Activated B cell treated with CpG ODN at 0.5 μM for 24 hours (primary cell): ENCODE measurements around the gene PROC. TPM values are rescaled to one million over a fixed set of nuclear protein-coding genes. Genes with fewer than 3 reads are reported as not detected.
A peak's percentile ranks its signal among the peaks of the same experiment; 100 is the strongest.

Experiments used
- ATAC-seq: fragments of 200-7000 bp; cut with Tn5 transposase; one replicate; pipeline ENCODE4 v1.10.0; 2021; ENCODE audit warnings: low read depth, mild to moderate bottlenecking, moderate library complexity
- CTCF ChIA-PET: fragments of 350-600 bp; sonication (Branson Sonifier 250); formaldehyde crosslinking; loops from one replicate; lab custom pipeline; 2021; ENCODE audit warnings: antibody characterized with exemption; lab: Charles Lee
- POLR2A ChIA-PET: fragments of 350-600 bp; sonication (Branson Sonifier 250); formaldehyde crosslinking; loops from one replicate; lab custom pipeline; 2021; ENCODE audit warnings: antibody characterized with exemption; lab: Charles Lee
- DNase-seq: peaks from one replicate; pipeline ENCODE4 v3.0.0; 2022
- H3K27ac Mint-ChIP-seq: one replicate; pipeline ENCODE4 v1.8.0; 2020; ENCODE audit warnings: mixed read lengths
- H3K27me3 Mint-ChIP-seq: one replicate; pipeline ENCODE4 v1.8.0; 2021; ENCODE audit warnings: mixed read lengths
- H3K36me3 Mint-ChIP-seq: one replicate; pipeline ENCODE4 v1.8.0; 2021; ENCODE audit warnings: low read depth, mixed read lengths
- H3K4me1 Mint-ChIP-seq: one replicate; pipeline ENCODE4 v1.8.0; 2021; ENCODE audit warnings: mixed read lengths
- H3K4me3 Mint-ChIP-seq: one replicate; pipeline ENCODE4 v1.8.0; 2020; ENCODE audit warnings: mild to moderate bottlenecking, mixed read lengths
- H3K9me3 Mint-ChIP-seq: one replicate; pipeline ENCODE4 v1.8.0; 2020; ENCODE audit warnings: mixed read lengths
- CTCF ChIP-seq: fragments of 200-600 bp; IDR thresholded peaks from one replicate; pipeline ENCODE4 v1.8.0; 2022; ENCODE audit warnings: antibody characterized with exemption, mild to moderate bottlenecking
- intact Hi-C: fragments of 100-400 bp; cut with micrococcal nuclease; formaldehyde crosslinking; loops from one replicate; pipeline ENCODE4 v1.15.1; 2024
- total RNA-seq: library from RNA; stranded (reverse); gene quantifications from 2 replicates; pipeline ENCODE4 v1.2.3, GENCODE V29; 2022

The PROC gene
- total RNA-seq, 1 donor from 2014 or later, result not detected

GRCh38 chr2:127423880-127424279 is 5.7 kb downstream of the PROC start:
- Mint-ChIP-seq H3K27ac (no peak overlapping the region), H3K4me1 (peaks cover 16% of the 10 kb centered on the region), H3K4me3 (peak overlapping the region; percentile 73), H3K9me3 (no peaks in the 10 kb centered on the region), H3K36me3 (no peaks in the 10 kb centered on the region), H3K27me3 (peaks cover 1% of the 10 kb centered on the region)
- intact Hi-C loops, result loop anchor here (1.0 to 2.0 kb wide), 2 partner anchors 15 to 37 kb away; partner anchors contain the start of gene MAP3K2
- no peak for DNase-seq
- no peak for TF ChIP-seq CTCF
- ATAC-seq, result no peak
- CTCF ChIA-PET, result interaction anchor here (2.7 kb wide), 1 partner anchor 55 kb away, joined by 10 read pairs; no protein-coding TSS in a partner anchor
- POLR2A ChIA-PET, result no interaction called here

GRCh38 chr2:127424598-127425520 is 6.6 kb downstream of the PROC start:
- H3K4me1 Mint-ChIP-seq, result peaks cover 16% of the 10 kb centered on the region
- CTCF ChIA-PET, result interaction anchor here (2.7 kb wide), 1 partner anchor 54 kb away, joined by 10 read pairs; no protein-coding TSS in a partner anchor
- H3K27me3 Mint-ChIP-seq, result peaks cover 1% of the 10 kb centered on the region
- POLR2A ChIA-PET, result no interaction called here
- no peak for TF ChIP-seq CTCF
- no peaks in the 10 kb centered on the region for H3K36me3 Mint-ChIP-seq
- H3K4me3 Mint-ChIP-seq, result peak overlapping the region; percentile 2
- intact Hi-C loops, result no loop called here
- no peak for ATAC-seq
- no peaks in the 10 kb centered on the region for H3K9me3 Mint-ChIP-seq
- no peak overlapping the region for H3K27ac Mint-ChIP-seq
- no peak for DNase-seq

- TF ChIP-seq CTCF, result no peak
- peak overlapping the region; percentile 2 for H3K4me3 Mint-ChIP-seq
- no peaks in the 10 kb centered on the region for H3K36me3 Mint-ChIP-seq
- H3K9me3 Mint-ChIP-seq, result no peaks in the 10 kb centered on the region
- POLR2A ChIA-PET, result no interaction called here
- no peak overlapping the region for H3K27ac Mint-ChIP-seq
- peaks cover 1% of the 10 kb centered on the region for H3K27me3 Mint-ChIP-seq
- no peak for DNase-seq
- peaks cover 16% of the 10 kb centered on the region for H3K4me1 Mint-ChIP-seq
- ATAC-seq, result no peak
- CTCF ChIA-PET, result no interaction called here
- intact Hi-C loops, result no loop called here
Measured at GRCh38 chr2:127425540-127426490, 7.6 kb downstream of the PROC start.

GRCh38 chr2:127426501-127427354 is 8.5 kb downstream of the PROC start:
- H3K4me1 Mint-ChIP-seq, result peaks cover 14% of the 10 kb centered on the region
- H3K36me3 Mint-ChIP-seq, result no peaks in the 10 kb centered on the region
- peaks cover 1% of the 10 kb centered on the region for H3K27me3 Mint-ChIP-seq
- no peaks in the 10 kb centered on the region for H3K9me3 Mint-ChIP-seq
- H3K4me3 Mint-ChIP-seq, result no peak overlapping the region
- POLR2A ChIA-PET, result no interaction called here
- CTCF ChIA-PET, result no interaction called here
- H3K27ac Mint-ChIP-seq, result no peak overlapping the region
- TF ChIP-seq CTCF, result no peak
- ATAC-seq, result no peak
- no peak for DNase-seq
- intact Hi-C loops, result no loop called here
